Measurements from ENCODE around the gene LYSET.
"Not testable (repeated sequence)": the region's sequence is repeated elsewhere in the genome, so short reads cannot be mapped to it uniquely, and the experiment has no call there.

LYSET gene

GRCh38 chr14:93158349-93158748 lies 26.8 kb upstream of the LYSET start:
- H3K9me3 Mint-ChIP-seq, H3K36me3 Mint-ChIP-seq, H3K4me3 Mint-ChIP-seq, DNase-seq, H3K27me3 Mint-ChIP-seq, H3K4me1 Mint-ChIP-seq, CTCF ChIA-PET, H3K27ac Mint-ChIP-seq: not testable (repeated sequence)

DNA sequence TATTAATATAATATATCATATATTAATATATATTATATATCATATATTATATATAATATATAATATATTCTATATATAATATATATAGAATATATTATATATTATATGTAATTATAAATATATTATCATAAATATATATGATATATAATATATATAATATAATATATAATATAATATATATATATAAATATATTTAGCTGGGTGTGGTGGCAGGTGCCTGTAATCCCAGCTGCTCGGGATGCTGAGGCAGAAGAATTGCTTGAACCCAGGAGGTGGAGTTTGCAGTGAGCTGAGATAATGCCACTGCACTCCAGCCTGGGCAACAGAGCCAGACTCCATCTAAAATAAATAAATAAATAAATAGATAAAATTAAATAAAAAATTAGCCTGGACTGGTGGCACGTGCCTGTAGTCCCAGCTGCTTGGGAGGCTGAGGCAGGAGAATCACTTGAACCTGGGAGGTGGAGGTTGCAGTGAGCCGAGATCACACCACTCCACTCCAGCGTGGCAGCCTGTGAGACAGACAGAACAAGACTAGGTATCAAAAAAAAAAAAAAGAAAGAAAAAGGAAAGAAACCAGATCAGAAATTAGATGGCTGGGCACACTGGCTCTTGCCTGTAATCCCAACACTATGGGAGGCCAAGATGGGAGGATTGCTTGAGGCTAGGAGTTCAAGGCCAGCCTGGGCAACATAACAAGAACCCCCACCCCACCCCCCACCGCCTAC lies 25.3 kb upstream of the LYSET start:
- H3K4me1 Mint-ChIP-seq, H3K4me3 Mint-ChIP-seq, H3K27ac Mint-ChIP-seq, H3K36me3 Mint-ChIP-seq, H3K9me3 Mint-ChIP-seq, H3K27me3 Mint-ChIP-seq: not testable (repeated sequence)
- CTCF ChIA-PET: interaction anchor here (1.5 kb wide), 1 partner anchor 24 kb away, joined by 4 read pairs; no protein-coding TSS in a partner anchor
- peak; percentile 39 for DNase-seq

DNA sequence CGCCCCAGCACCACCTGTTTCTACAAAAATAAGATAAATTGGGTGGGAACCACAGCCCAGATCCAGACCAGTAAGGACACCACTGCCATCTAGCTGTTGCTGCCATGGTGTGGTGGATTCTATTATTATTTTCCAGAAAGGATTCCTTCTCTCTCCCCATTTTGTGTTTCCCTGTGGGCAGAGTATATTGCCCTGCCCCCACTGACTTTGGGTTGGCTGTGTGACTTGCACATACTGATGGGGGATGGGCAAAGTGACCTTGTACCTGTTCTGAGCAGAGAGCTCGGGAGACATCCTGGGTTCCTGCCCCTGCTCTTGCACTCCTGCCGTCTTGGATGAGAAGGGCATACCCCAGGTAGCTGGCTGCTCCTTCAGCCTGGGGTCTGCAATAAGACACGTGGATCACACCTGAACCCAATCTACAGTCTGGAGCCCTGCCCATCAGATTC lies 24.7 kb upstream of the LYSET start:
- Mint-ChIP-seq H3K4me1 (no peaks in the 10 kb centered on the region), H3K27ac (no peak overlapping the region), H3K9me3 (no peaks in the 10 kb centered on the region), H3K4me3 (no peak overlapping the region), H3K27me3 (no peaks in the 10 kb centered on the region), H3K36me3 (no peaks in the 10 kb centered on the region)
- CTCF ChIA-PET: interaction anchor here (0.8 to 1.5 kb wide), 2 partner anchors 24 to 33 kb away, joined by 3 to 4 read pairs; no protein-coding TSS in a partner anchor
- DNase-seq: no peak

- H3K27me3 Mint-ChIP-seq: no peaks in the 10 kb centered on the region
- no peak overlapping the region for H3K4me3 Mint-ChIP-seq
- H3K9me3 Mint-ChIP-seq: no peaks in the 10 kb centered on the region
- no peak overlapping the region for H3K27ac Mint-ChIP-seq
- H3K4me1 Mint-ChIP-seq: no peaks in the 10 kb centered on the region
- no peak for DNase-seq
- CTCF ChIA-PET: interaction anchor here (0.8 to 1.5 kb wide), 2 partner anchors 23 to 34 kb away, joined by 3 to 4 read pairs; no protein-coding TSS in a partner anchor
- H3K36me3 Mint-ChIP-seq: no peaks in the 10 kb centered on the region
These were observed 23.6 kb upstream of the LYSET start for GRCh38 chr14:93161411-93161940.

DNA sequence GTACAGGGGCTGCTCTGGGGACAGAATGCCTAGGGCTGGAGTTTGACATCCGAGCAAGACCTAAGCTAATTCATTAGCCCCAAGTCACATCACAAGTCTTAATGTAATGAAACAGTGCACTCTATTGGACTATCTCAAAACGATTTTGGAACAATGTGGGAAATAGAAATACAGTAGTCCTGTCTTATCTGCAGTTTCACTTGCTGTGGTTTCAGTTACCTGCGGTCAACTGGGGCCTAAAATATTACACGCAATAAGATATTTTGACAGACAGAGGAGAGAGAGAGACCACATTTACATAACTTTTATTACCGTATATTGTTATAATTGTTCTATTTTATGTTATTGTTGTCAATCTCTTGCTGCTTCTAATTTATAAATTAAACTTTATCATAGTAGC lies 21.6 kb upstream of the LYSET start:
- no peak for DNase-seq
- H3K27me3 Mint-ChIP-seq: peaks cover 1% of the 10 kb centered on the region
- no peak overlapping the region for H3K27ac Mint-ChIP-seq
- no peaks in the 10 kb centered on the region for H3K36me3 Mint-ChIP-seq
- CTCF ChIA-PET: interaction anchor here (0.9 to 1.6 kb wide), 3 partner anchors 13 to 50 kb away, joined by 3 to 5 read pairs (median 3); no protein-coding TSS in a partner anchor
- no peaks in the 10 kb centered on the region for H3K4me1 Mint-ChIP-seq
- H3K4me3 Mint-ChIP-seq: no peak overlapping the region
- H3K9me3 Mint-ChIP-seq: no peaks in the 10 kb centered on the region

- not testable (repeated sequence) for H3K27me3 Mint-ChIP-seq, H3K4me1 Mint-ChIP-seq, H3K27ac Mint-ChIP-seq, H3K9me3 Mint-ChIP-seq, H3K4me3 Mint-ChIP-seq, DNase-seq, H3K36me3 Mint-ChIP-seq
- CTCF ChIA-PET: interaction anchor here (0.7 kb wide), 1 partner anchor 33 kb away, joined by 3 read pairs; no protein-coding TSS in a partner anchor
These were observed 19.5 kb upstream of the LYSET start for GRCh38 chr14:93165271-93166265.

- H3K4me3 Mint-ChIP-seq, H3K27ac Mint-ChIP-seq, H3K4me1 Mint-ChIP-seq, DNase-seq, CTCF ChIA-PET, H3K36me3 Mint-ChIP-seq, H3K9me3 Mint-ChIP-seq: not testable (repeated sequence)
- H3K27me3 Mint-ChIP-seq: peaks cover 13% of the 10 kb centered on the region
These were observed 16.5 kb upstream of the LYSET start for GRCh38 chr14:93168610-93169009.

DNA sequence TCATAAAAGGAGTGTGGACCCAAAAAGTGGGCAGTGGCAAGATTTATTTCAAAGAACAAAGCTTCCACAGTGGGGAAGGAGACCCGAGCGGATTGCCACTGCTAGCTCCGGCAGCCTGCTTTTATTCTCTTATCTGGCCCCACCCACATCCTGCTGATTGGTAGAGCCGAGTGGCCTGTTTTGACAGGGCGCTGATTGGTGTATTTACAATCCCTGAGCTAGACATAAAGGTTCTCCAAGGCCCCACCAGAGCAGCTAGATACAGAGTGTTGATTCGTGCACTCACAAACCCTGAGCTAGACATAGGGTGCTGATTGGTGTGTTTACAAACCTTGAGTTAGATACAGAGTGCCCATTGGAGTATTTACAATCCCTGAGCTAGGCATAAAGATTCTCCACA lies 15.5 kb upstream of the LYSET start:
- CTCF ChIA-PET, H3K27ac Mint-ChIP-seq, H3K36me3 Mint-ChIP-seq, H3K9me3 Mint-ChIP-seq, H3K4me1 Mint-ChIP-seq, DNase-seq, H3K4me3 Mint-ChIP-seq: not testable (repeated sequence)
- H3K27me3 Mint-ChIP-seq: peaks cover 16% of the 10 kb centered on the region

GRCh38 chr14:93170141-93170540 lies 15.0 kb upstream of the LYSET start:
- H3K9me3 Mint-ChIP-seq, H3K36me3 Mint-ChIP-seq, H3K27ac Mint-ChIP-seq, CTCF ChIA-PET, DNase-seq, H3K4me3 Mint-ChIP-seq, H3K4me1 Mint-ChIP-seq: not testable (repeated sequence)
- peaks cover 16% of the 10 kb centered on the region for H3K27me3 Mint-ChIP-seq

DNA sequence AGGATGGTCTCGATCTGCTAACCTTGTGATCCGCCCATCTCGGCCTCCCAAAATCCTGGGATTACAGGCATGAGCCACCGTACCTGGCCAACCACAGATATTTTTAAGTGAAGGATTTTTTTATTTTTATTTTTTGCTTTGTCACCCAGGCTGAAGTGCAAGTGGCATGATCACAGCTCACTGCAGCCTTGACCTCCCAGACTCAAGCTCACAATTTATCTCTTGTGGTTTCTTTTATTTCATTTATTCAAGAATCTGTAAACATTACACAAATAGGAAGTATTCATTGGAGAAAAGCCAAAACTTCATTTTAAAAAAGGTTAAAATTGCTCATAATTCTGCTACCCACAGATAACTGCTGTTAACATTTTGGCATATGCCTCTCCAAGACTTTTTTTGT lies 13.7 kb upstream of the LYSET start:
- Mint-ChIP-seq H3K36me3 (no peaks in the 10 kb centered on the region), H3K27ac (no peak overlapping the region), H3K4me3 (no peak overlapping the region), H3K4me1 (no peaks in the 10 kb centered on the region), H3K9me3 (no peaks in the 10 kb centered on the region), H3K27me3 (peaks cover 16% of the 10 kb centered on the region)
- no peak for DNase-seq
- CTCF ChIA-PET: no interaction called here

DNA sequence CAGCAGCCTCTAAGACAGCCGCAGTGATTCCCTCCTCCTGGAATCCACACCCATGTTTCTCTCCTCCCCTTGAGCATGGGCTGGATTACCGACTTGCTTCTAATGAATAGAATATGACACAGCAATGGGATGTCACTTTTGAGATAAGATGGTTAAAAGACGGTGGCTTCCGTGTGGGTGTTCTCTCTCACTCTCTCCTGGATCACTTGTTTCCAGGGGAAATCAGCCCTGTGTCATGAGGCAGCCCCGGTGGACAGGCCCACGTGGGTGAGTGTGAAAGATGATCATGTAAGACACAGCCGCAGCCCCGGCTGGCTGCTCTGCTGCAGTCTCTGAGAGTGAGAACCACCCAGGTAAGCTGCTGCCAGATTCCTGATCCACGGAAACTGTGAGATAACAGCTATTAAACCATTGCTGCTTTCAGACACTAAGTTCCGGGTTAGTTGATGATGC lies 11.1 kb upstream of the LYSET start:
- Mint-ChIP-seq H3K36me3 (no peaks in the 10 kb centered on the region), H3K27ac (no peak overlapping the region), H3K4me3 (no peak overlapping the region), H3K27me3 (peaks cover 11% of the 10 kb centered on the region), H3K9me3 (no peaks in the 10 kb centered on the region), H3K4me1 (peaks cover 3% of the 10 kb centered on the region)
- CTCF ChIA-PET: no interaction called here
- no peak for DNase-seq

DNA sequence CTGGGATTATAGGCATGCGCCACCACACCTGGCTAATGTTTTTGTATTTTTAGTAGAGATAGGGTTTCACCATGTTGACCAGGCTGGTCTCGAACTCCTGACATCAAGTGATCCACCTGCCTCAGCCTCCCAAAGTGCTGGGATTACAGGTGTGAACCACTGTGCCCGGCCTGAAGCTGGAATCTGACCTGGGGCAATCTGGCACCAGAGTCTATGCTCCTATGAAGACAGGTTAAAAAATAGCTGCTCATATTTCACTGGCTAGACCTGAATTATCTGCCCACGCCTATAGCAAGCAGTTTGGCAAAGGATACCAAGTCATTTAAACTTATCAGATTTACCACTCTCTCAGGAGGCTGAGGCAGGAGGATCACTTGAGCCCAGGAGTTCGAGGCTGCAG lies 10.4 kb upstream of the LYSET start:
- not testable (repeated sequence) for DNase-seq, H3K9me3 Mint-ChIP-seq, H3K36me3 Mint-ChIP-seq, H3K27me3 Mint-ChIP-seq, H3K4me1 Mint-ChIP-seq, H3K27ac Mint-ChIP-seq, H3K4me3 Mint-ChIP-seq
- CTCF ChIA-PET: interaction anchor here (1.1 kb wide), 1 partner anchor 61 kb away, joined by 5 read pairs; no protein-coding TSS in a partner anchor

- Mint-ChIP-seq H3K27ac (no peak overlapping the region), H3K36me3 (no peaks in the 10 kb centered on the region), H3K27me3 (peaks cover 9% of the 10 kb centered on the region), H3K4me1 (peaks cover 3% of the 10 kb centered on the region), H3K9me3 (no peaks in the 10 kb centered on the region), H3K4me3 (no peak overlapping the region)
- CTCF ChIA-PET: interaction anchor here (0.6 to 1.7 kb wide), 3 partner anchors 9 to 967 kb away, joined by 4 to 9 read pairs (median 5); partner anchors contain the start of genes LYSET and MOAP1
- DNase-seq: no peak
These were observed 9.6 kb upstream of the LYSET start for GRCh38 chr14:93175492-93175891.

Measured in activated naive CD4-positive, alpha-beta T cell treated with anti-CD3 and anti-CD28 coated beads, Interleukin-2, amount 10 ng/mL, durations not matched to agents 7 days and 5 days (primary cell).